Stomach (tissue), 4 donors: ENCODE measurements around the gene SERPINB4.

Source experiments
- POLR2A ChIP-seq, 4 donors: fragments of 450-650 bp; IDR thresholded peaks; one replicate each; pipeline ENCODE4 v1.6.1; 2016; ENCODE audit warnings: antibody characterized with exemption in 4 of 4, control low read depth in 2 of 4, mild to moderate bottlenecking in 1 of 4, moderate library complexity in 1 of 4
- TF ChIP-seq, protein P1 (sequence below), 7 experiments: fragments of 450-650 bp in 4 of 7; fragments of 200-600 bp in 3 of 7; sonication (generic) in 3 of 7; IDR thresholded peaks; one replicate each; pipeline ENCODE4 v1.5.1; 2016 to 2019; ENCODE audit warnings: antibody characterized with exemption in 7 of 7, control low read depth in 2 of 7, mild to moderate bottlenecking in 1 of 7

DNA sequence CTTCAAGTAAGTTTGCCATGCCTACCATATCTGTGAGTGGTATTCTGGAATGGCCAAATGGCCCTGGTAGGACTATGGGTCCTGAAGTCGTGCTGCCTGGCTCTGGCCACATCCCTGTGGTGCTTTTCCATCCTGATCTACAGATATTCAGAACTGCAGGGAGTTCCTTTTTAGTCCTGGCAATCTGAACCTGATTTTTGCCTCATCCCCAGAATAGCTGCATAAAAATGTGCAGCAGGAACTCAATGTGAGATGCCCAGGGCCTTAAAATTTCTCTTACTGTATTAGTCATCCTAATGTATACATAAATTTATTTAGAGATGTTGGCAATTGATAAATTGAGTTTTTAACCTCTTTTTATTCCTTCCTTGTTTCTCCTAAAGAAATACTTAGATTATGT lies 51.6 kb downstream of the SERPINB4 start:
- TF ChIP-seq, protein P1, sequence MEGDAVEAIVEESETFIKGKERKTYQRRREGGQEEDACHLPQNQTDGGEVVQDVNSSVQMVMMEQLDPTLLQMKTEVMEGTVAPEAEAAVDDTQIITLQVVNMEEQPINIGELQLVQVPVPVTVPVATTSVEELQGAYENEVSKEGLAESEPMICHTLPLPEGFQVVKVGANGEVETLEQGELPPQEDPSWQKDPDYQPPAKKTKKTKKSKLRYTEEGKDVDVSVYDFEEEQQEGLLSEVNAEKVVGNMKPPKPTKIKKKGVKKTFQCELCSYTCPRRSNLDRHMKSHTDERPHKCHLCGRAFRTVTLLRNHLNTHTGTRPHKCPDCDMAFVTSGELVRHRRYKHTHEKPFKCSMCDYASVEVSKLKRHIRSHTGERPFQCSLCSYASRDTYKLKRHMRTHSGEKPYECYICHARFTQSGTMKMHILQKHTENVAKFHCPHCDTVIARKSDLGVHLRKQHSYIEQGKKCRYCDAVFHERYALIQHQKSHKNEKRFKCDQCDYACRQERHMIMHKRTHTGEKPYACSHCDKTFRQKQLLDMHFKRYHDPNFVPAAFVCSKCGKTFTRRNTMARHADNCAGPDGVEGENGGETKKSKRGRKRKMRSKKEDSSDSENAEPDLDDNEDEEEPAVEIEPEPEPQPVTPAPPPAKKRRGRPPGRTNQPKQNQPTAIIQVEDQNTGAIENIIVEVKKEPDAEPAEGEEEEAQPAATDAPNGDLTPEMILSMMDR (IDR thresholded peaks at IDR 0.05) = no peak
- TF ChIP-seq POLR2A (IDR thresholded peaks at IDR 0.05) = no peak
